GM23338 (cell line): ENCODE data around the gene SYT2.

Source experiments
- EZH2 ChIP-seq: fragments of 200-600 bp; sonication (generic); IDR thresholded peaks from one replicate; pipeline ENCODE4 v1.8.0; 2017; ENCODE audit warnings: antibody characterized with exemption, mild to moderate bottlenecking, low read depth; ENCODE audit not compliant: unreplicated experiment
- JUNB ChIP-seq: IDR thresholded peaks from one replicate; pipeline ENCODE4 v1.6.1; 2016; ENCODE audit warnings: antibody characterized with exemption; ENCODE audit not compliant: unreplicated experiment
- POLR2AphosphoS5 ChIP-seq: IDR thresholded peaks from 2 replicates; pipeline ENCODE4 v1.6.1; 2016; ENCODE audit warnings: antibody characterized with exemption, low read depth
- STAT1 ChIP-seq: IDR thresholded peaks from one replicate; pipeline ENCODE4 v1.6.1; 2016; ENCODE audit warnings: antibody characterized with exemption; ENCODE audit not compliant: unreplicated experiment
- TF ChIP-seq, protein P1 (sequence below), 2 experiments: fragments of 200-600 bp in 1 of 2; sonication (generic) in 1 of 2; conservative IDR thresholded peaks; 2 replicates each; pipeline versions ENCODE4 v1.5.1 to v1.6.1; 2016 to 2017; ENCODE audit warnings: antibody characterized with exemption in 2 of 2, low read depth in 2 of 2, mild to moderate bottlenecking in 2 of 2, moderate library complexity in 1 of 2
- TF ChIP-seq, protein P2 (sequence below): IDR thresholded peaks from one replicate; pipeline ENCODE4 v1.6.1; 2018; ENCODE audit warnings: antibody characterized with exemption; ENCODE audit not compliant: unreplicated experiment

GRCh38 chr1:202691816-202692215, 18.4 kb downstream of the SYT2 start:
- TF ChIP-seq, protein P1, sequence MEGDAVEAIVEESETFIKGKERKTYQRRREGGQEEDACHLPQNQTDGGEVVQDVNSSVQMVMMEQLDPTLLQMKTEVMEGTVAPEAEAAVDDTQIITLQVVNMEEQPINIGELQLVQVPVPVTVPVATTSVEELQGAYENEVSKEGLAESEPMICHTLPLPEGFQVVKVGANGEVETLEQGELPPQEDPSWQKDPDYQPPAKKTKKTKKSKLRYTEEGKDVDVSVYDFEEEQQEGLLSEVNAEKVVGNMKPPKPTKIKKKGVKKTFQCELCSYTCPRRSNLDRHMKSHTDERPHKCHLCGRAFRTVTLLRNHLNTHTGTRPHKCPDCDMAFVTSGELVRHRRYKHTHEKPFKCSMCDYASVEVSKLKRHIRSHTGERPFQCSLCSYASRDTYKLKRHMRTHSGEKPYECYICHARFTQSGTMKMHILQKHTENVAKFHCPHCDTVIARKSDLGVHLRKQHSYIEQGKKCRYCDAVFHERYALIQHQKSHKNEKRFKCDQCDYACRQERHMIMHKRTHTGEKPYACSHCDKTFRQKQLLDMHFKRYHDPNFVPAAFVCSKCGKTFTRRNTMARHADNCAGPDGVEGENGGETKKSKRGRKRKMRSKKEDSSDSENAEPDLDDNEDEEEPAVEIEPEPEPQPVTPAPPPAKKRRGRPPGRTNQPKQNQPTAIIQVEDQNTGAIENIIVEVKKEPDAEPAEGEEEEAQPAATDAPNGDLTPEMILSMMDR (conservative IDR thresholded peaks at IDR 0.05; ENCODE audit: low read depth in 2 of 2), result no peak
- TF ChIP-seq JUNB (no peak), EZH2 (no peak), POLR2AphosphoS5 (no peak), STAT1 (no peak)
- TF ChIP-seq, protein P2, sequence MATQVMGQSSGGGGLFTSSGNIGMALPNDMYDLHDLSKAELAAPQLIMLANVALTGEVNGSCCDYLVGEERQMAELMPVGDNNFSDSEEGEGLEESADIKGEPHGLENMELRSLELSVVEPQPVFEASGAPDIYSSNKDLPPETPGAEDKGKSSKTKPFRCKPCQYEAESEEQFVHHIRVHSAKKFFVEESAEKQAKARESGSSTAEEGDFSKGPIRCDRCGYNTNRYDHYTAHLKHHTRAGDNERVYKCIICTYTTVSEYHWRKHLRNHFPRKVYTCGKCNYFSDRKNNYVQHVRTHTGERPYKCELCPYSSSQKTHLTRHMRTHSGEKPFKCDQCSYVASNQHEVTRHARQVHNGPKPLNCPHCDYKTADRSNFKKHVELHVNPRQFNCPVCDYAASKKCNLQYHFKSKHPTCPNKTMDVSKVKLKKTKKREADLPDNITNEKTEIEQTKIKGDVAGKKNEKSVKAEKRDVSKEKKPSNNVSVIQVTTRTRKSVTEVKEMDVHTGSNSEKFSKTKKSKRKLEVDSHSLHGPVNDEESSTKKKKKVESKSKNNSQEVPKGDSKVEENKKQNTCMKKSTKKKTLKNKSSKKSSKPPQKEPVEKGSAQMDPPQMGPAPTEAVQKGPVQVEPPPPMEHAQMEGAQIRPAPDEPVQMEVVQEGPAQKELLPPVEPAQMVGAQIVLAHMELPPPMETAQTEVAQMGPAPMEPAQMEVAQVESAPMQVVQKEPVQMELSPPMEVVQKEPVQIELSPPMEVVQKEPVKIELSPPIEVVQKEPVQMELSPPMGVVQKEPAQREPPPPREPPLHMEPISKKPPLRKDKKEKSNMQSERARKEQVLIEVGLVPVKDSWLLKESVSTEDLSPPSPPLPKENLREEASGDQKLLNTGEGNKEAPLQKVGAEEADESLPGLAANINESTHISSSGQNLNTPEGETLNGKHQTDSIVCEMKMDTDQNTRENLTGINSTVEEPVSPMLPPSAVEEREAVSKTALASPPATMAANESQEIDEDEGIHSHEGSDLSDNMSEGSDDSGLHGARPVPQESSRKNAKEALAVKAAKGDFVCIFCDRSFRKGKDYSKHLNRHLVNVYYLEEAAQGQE, result no peak
